IPS-NIHi11 (cell line): ENCODE results near the gene DCTD.

Source experiments
- DNase-seq: peaks from one replicate; pipeline ENCODE4 v3.0.0; 2012; ENCODE audit warnings: mixed read lengths, low spot score

DCTD gene

GRCh38 chr4:182871616-182872015 is 45.6 kb downstream of the DCTD start:
- DNase-seq = no peak

GRCh38 chr4:182869697-182870096 is 47.5 kb downstream of the DCTD start:
- no peak for DNase-seq

- DNase-seq = no peak
These were observed 50.4 kb downstream of the DCTD start for GRCh38 chr4:182866746-182867145.

DNA sequence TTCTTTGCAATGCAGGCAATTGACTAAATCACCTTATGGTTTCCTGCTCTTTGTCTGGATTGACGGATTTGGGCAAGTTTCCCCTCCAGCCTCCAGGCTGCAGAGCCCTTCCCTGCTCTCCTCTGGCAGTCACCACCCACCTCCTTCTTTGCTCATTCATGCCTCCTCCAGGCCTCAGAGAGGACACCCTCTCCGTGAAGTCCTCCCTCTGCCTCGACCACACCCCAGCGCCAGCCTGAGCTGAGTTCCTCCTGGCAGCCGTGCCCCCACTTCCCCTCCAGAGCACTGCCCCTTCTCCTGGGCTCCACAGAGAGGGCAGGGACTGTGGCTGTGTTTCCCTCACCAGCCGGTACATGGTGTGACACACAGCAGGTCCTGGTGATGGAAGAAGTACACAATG is 53.7 kb downstream of the DCTD start:
- no peak for DNase-seq

DNA sequence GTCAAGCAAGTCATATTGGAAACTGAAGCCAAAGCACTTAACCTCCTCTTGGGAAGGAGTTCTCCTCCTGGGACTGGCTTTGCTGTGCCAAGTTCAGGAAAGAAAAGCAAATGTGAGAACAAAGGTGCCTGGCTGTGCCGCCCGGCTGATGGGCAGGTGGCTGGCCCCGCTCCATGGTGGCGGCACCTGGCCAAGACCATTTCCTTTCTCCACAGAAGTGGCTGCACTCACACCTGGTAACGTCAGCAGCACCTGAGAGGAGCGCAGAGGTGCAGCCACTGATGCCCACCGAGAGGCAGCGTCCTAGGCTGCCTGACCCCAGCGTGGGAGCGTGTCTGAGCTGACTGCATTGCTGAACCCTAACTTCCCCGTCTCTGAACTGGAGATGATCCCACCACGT is 54.3 kb downstream of the DCTD start:
- peak; percentile 54 for DNase-seq

GRCh38 chr4:182862141-182862875 is 54.9 kb downstream of the DCTD start:
- DNase-seq = peak; percentile 65

GRCh38 chr4:182861346-182861745 is 55.8 kb downstream of the DCTD start:
- DNase-seq = no peak

DNA sequence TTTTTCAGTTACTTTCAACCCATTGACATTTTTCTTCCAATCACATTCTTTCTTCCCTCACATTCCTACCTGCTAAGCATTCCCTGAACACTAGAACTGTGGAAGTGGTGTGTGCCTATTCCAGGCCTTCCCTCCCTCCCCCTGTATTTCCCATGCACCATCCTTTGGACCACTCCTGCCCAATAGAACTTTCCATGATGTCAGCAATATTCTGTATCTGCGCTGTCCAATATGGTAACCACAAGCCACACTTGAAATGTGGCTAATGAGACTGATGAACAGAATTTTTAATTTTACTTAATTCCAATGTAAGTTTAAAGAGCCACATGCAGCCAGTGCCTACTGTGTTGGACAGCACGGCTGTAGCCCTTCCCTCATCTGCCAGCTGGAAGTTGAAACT is 57.5 kb downstream of the DCTD start:
- no peak for DNase-seq

GRCh38 chr4:182858711-182859110 is 58.5 kb downstream of the DCTD start:
- DNase-seq = no peak

GRCh38 chr4:182856862-182857261 is 60.3 kb downstream of the DCTD start:
- DNase-seq = no peak

GRCh38 chr4:182855877-182856276 is 61.3 kb downstream of the DCTD start:
- no peak for DNase-seq

- DNase-seq = no peak
These were observed 61.9 kb downstream of the DCTD start for GRCh38 chr4:182855312-182855711.

- DNase-seq = no peak
These were observed 62.7 kb downstream of the DCTD start for GRCh38 chr4:182854466-182854865.

- no peak for DNase-seq
These were observed 63.4 kb downstream of the DCTD start for GRCh38 chr4:182853731-182854330.

- no peak for DNase-seq
These were observed 68.5 kb downstream of the DCTD start for GRCh38 chr4:182848685-182849084.

- no peak for DNase-seq
These were observed 69.4 kb downstream of the DCTD start for GRCh38 chr4:182847576-182848450.

DNA sequence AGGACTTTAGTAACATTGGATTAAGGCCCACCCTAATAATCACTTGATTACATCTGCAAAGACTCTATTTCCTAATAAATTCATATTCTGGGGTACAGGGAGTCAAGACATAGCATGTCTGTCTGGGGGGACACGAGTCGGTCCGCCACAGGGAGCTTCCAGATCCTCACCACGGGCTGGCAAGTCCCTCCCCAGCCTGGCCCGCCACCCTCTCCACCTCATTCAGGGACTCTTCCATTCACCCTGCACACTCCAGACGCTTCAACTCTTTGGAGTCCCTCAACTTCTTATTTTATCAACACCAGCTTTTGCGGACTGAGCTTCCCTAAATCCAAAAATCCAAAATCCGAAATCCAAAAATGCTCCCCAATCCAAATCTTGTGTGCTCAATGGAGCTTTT is 71.2 kb downstream of the DCTD start:
- DNase-seq = no peak

DNA sequence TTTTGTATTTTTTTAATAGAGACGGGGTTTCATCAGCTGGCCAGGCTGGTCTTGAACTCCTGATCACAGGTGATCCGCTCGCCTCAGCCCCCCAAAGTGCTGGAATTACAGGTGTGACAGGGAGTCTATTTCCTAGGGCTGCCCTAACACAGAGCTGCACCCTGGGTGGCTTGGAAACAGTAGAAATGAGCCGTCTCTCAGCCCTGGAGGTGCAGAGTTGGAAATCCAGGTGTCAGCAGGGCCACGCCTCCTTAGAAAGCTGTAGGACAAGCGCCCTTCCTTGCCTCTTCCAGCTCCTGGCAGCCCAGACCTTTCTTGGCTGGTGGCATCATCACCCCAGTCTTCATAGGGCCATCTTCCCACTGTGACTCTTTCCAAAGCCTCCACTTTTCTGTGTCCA is 71.6 kb downstream of the DCTD start:
- no peak for DNase-seq

DNA sequence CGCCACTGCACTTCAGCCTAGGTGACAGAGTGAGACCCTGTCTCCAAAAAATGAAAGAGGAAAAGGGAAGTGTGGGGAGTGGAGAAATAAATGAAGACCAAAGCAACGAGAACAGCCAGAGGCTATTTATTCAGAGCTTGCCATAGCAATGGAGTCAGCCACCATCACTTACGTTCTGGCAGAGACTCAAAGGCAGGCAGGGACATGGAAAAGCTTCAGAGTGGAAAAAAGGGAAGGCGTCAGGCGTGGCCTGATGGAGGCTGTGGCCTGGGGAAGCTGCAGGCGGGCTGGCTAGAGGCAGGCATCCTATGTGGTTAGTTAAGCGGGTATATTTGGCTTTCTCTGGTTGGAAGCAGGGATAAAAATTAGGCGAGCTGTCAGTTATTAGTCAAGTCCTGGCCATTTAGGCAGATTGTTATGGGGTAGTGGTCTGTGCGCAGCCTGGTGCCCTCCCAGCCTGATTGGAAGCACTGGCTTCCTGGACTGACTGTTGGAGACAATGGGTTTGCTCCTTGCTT is 73.3 kb downstream of the DCTD start:
- DNase-seq = no peak

DNA sequence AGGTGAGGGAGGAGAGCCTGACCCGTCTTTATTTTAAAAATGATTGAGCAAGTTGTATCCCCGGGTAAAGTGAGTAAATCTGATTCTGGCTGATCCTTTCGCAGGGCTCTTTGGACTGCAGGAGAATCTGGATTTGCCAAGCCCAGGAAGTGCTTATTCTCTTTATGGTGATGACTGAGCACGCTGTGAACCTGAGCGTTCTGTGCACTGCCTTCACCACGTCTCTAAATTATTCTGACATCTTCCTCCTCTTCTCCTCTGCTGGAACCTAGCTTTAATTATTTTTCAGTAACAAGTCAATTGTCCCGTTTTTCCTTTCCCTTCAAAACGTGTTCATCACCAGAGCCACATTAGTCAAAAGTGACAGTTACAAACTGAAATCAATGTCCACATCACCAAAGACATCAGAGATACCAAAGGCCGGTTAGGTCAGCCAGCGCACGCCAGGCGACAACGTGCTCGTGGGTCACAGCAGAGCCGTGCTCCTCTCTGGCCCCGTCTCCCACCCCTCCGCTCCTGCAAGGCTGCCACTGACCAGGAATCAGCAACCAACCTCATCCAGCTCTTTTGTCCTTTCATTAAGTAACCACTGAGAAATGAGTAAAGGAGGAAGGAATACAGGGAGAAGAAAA is 74.3 kb downstream of the DCTD start:
- DNase-seq = no peak

GRCh38 chr4:182842104-182842600 is 75.0 kb downstream of the DCTD start:
- DNase-seq = no peak

DNA sequence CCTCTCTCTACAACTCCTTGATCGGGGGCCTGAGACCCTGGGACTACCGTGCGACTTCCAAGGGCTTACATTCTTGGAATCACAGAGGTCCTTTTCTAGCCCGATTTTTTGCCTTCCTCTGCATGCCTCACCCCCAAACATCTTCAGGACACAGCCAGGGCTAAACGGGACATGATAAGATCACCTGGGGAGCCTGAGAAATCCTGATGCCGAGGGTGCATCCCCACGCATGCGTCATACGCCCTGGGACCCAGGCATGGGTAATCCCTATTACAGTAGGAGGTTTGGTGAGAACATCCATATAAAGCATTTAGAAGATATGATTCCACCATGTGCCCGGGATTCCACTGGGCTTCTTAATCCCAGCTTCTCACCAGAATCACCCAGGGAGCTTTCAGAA is 77.1 kb downstream of the DCTD start:
- no peak for DNase-seq
